HG03442 (cell line): ENCODE measurements around the gene NTRK2.

Source experiments
- ATAC-seq: cut with Tn5 transposase; IDR thresholded peaks from one replicate; pipeline ENCODE4 v1.9.1; 2021; ENCODE audit warnings: mild to moderate bottlenecking, moderate library complexity; ENCODE audit not compliant: unreplicated experiment

NTRK2 gene

GRCh38 chr9:85004818-85005413, 335.4 kb downstream of the NTRK2 start:
- ATAC-seq = peak; percentile 39

- no peak for ATAC-seq
Measured at GRCh38 chr9:85007748-85008147, 338.2 kb downstream of the NTRK2 start.

- ATAC-seq = no peak
Measured at GRCh38 chr9:85008215-85008614, 338.7 kb downstream of the NTRK2 start.

GRCh38 chr9:85009251-85009650, 339.7 kb downstream of the NTRK2 start:
- ATAC-seq = peak; percentile 84

GRCh38 chr9:85013703-85014102, 344.2 kb downstream of the NTRK2 start:
- ATAC-seq = no peak

- no peak for ATAC-seq
Measured at GRCh38 chr9:85014292-85014691, 344.8 kb downstream of the NTRK2 start.

GRCh38 chr9:85016384-85017006, 347.0 kb downstream of the NTRK2 start:
- no peak for ATAC-seq

GRCh38 chr9:85020791-85021190, 351.3 kb downstream of the NTRK2 start:
- ATAC-seq = no peak

GRCh38 chr9:85021686-85022085, 352.2 kb downstream of the NTRK2 start:
- no peak for ATAC-seq

- no peak for ATAC-seq
Measured at GRCh38 chr9:85024374-85024773, 354.8 kb downstream of the NTRK2 start.

- no peak for ATAC-seq
Measured at GRCh38 chr9:85025638-85026037, 356.1 kb downstream of the NTRK2 start.

- ATAC-seq = no peak
Measured at GRCh38 chr9:85027870-85028269, 358.3 kb downstream of the NTRK2 start.

- ATAC-seq = no peak
Measured at GRCh38 chr9:85030316-85030715, 360.8 kb downstream of the NTRK2 start.

GRCh38 chr9:85036496-85036895, 367.0 kb downstream of the NTRK2 start:
- no peak for ATAC-seq

GRCh38 chr9:85038061-85038460, 368.5 kb downstream of the NTRK2 start:
- ATAC-seq = no peak

GRCh38 chr9:85038824-85039608, 369.5 kb downstream of the NTRK2 start:
- ATAC-seq = no peak

GRCh38 chr9:85040146-85040545, 370.6 kb downstream of the NTRK2 start:
- ATAC-seq = no peak

GRCh38 chr9:85040821-85041465, 371.4 kb downstream of the NTRK2 start:
- ATAC-seq = no peak

- ATAC-seq = no peak
Measured at GRCh38 chr9:85041466-85042137, 372.1 kb downstream of the NTRK2 start.

- no peak for ATAC-seq
Measured at GRCh38 chr9:85042981-85043647, 373.6 kb downstream of the NTRK2 start.

GRCh38 chr9:85045271-85045670, 375.7 kb downstream of the NTRK2 start:
- no peak for ATAC-seq
